ENCODE measurements around the gene PAPPA. TPM values are rescaled to one million over a fixed set of nuclear protein-coding genes. Genes with fewer than 3 reads are reported as not detected.

PAPPA gene
- total and polyA plus RNA-seq, 3 experiments from 2014 or later = not detected

- Mint-ChIP-seq H3K36me3 (peaks cover 28 to 49% (median 36%) of the 10 kb centered on the region in 3 donors), H3K4me3 (no peak overlapping the region), H3K27ac (no peak overlapping the region), H3K4me1 (no peaks in the 10 kb centered on the region), H3K27me3 (no peaks in the 10 kb centered on the region), H3K9me3 (peaks cover 0 to 6% (median 0%) of the 10 kb centered on the region in 5 donors)
- H3K27me3 ChIP-seq (ENCODE audit: insufficient read depth, low read length, poor library complexity, severe bottlenecking) = no peaks in the 10 kb centered on the region
- no peak overlapping the region for H3K27ac ChIP-seq (ENCODE audit: low read depth, low read length)
- H3K36me3 ChIP-seq (ENCODE audit: insufficient read depth, low read length) = no peaks in the 10 kb centered on the region
- ChIA-PET POLR2A (no interaction called here), CTCF (no interaction called here)
- no peak for DNase-seq
- H3K9me3 ChIP-seq (ENCODE audit: low read length) = no peaks in the 10 kb centered on the region
- H3K4me3 ChIP-seq (ENCODE audit: low read length) = no peak overlapping the region
- no peaks in the 10 kb centered on the region for H3K4me1 ChIP-seq (ENCODE audit: insufficient read depth, low read length)
Observed at GRCh38 chr9:116436121-116436520, 282.5 kb downstream of the PAPPA start.

DNA sequence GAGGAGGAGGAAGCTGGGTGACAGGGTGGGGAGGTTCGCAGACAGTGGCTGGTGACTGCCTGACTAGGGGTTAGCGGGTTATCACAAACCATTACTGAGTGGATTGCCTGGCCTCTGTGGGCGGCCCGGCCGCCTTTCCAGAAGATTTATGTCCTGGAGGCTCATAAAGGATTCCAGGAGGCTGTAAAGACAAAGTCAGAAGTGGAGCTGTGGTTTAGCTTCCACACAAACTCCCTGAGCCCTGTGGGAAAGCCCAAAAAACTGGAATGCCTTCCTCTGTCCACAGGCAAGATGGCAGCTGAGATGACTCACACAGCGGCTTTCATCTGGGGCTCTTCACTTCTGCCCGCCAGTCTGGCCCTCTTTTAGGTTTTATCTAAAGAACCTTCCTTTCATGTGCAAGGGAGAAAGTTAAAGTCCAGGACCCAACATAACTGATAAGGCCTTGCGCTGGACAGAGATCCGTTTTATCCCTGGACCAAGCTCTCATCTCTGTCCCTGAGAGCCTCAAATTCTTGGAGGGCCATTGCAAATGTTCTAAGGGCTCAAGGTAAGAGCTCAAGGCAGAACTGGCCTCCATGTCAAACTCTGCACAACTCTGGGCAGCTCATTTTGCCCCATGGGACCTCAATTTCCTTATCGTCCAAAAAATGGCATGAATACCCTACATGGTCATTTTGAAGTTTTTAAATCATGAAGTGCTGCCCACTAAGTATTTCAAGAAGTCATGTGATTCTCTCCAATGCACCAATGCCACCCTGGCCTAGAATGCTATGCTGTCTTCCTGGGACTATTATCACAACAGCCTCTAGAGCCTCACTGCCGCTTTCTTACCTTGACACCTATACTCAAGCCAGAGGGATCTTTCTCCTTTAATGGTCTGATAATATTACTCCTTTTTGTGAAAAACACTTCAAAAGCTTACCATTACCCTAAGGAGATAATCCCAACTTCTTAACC lies 284.1 kb downstream of the PAPPA start:
- H3K27me3 Mint-ChIP-seq = no peaks in the 10 kb centered on the region
- Histone ChIP-seq H3K27me3 (ENCODE audit: insufficient read depth, low read length, poor library complexity, severe bottlenecking) (no peaks in the 10 kb centered on the region), H3K4me3 (ENCODE audit: low read length) (no peak overlapping the region), H3K9me3 (ENCODE audit: low read length) (no peaks in the 10 kb centered on the region), H3K36me3 (ENCODE audit: insufficient read depth, low read length) (no peaks in the 10 kb centered on the region), H3K27ac (ENCODE audit: low read depth, low read length) (peak overlapping the region; percentile 10), H3K4me1 (ENCODE audit: insufficient read depth, low read length) (no peaks in the 10 kb centered on the region)
- CTCF ChIA-PET = no interaction called here
- H3K9me3 Mint-ChIP-seq = peaks cover 0 to 6% (median 0%) of the 10 kb centered on the region in 5 donors
- H3K4me1 Mint-ChIP-seq = no peaks in the 10 kb centered on the region
- H3K36me3 Mint-ChIP-seq = peaks cover 35 to 59% (median 47%) of the 10 kb centered on the region in 3 donors
- no peak for DNase-seq
- POLR2A ChIA-PET = no interaction called here
- no peak overlapping the region for H3K4me3 Mint-ChIP-seq
- no peak overlapping the region for H3K27ac Mint-ChIP-seq

GRCh38 chr9:116442528-116442927 lies 288.9 kb downstream of the PAPPA start:
- H3K4me1 Mint-ChIP-seq = no peaks in the 10 kb centered on the region
- no peak overlapping the region for H3K27ac ChIP-seq (ENCODE audit: low read depth, low read length)
- no peaks in the 10 kb centered on the region for H3K36me3 ChIP-seq (ENCODE audit: insufficient read depth, low read length)
- no peak overlapping the region for H3K4me3 ChIP-seq (ENCODE audit: low read length)
- no peak overlapping the region for H3K27ac Mint-ChIP-seq
- H3K4me1 ChIP-seq (ENCODE audit: insufficient read depth, low read length) = no peaks in the 10 kb centered on the region
- CTCF ChIA-PET = no interaction called here
- no peaks in the 10 kb centered on the region for H3K27me3 Mint-ChIP-seq
- peaks cover 0 to 4% (median 0%) of the 10 kb centered on the region in 5 donors for H3K9me3 Mint-ChIP-seq
- no peaks in the 10 kb centered on the region for H3K9me3 ChIP-seq (ENCODE audit: low read length)
- no peak overlapping the region for H3K4me3 Mint-ChIP-seq
- DNase-seq = no peak
- H3K27me3 ChIP-seq (ENCODE audit: insufficient read depth, low read length, poor library complexity, severe bottlenecking) = no peaks in the 10 kb centered on the region
- H3K36me3 Mint-ChIP-seq = peaks cover 35 to 44% (median 41%) of the 10 kb centered on the region in 3 donors
- POLR2A ChIA-PET = no interaction called here

- no peak overlapping the region for H3K27ac ChIP-seq (ENCODE audit: low read depth, low read length)
- no peaks in the 10 kb centered on the region for H3K27me3 Mint-ChIP-seq
- CTCF ChIA-PET = no interaction called here
- peaks cover 0 to 8% (median 4%) of the 10 kb centered on the region in 3 donors for H3K36me3 Mint-ChIP-seq
- H3K36me3 ChIP-seq (ENCODE audit: insufficient read depth, low read length) = no peaks in the 10 kb centered on the region
- no peak overlapping the region for H3K4me3 Mint-ChIP-seq
- H3K4me3 ChIP-seq (ENCODE audit: low read length) = no peak overlapping the region
- H3K9me3 ChIP-seq (ENCODE audit: low read length) = no peaks in the 10 kb centered on the region
- H3K27ac Mint-ChIP-seq = no peak overlapping the region
- POLR2A ChIA-PET = no interaction called here
- no peaks in the 10 kb centered on the region for H3K4me1 Mint-ChIP-seq
- H3K9me3 Mint-ChIP-seq = no peaks in the 10 kb centered on the region
- H3K27me3 ChIP-seq (ENCODE audit: insufficient read depth, low read length, poor library complexity, severe bottlenecking) = no peaks in the 10 kb centered on the region
- no peak for DNase-seq
- H3K4me1 ChIP-seq (ENCODE audit: insufficient read depth, low read length) = no peaks in the 10 kb centered on the region
Observed at GRCh38 chr9:116447934-116448333, 294.3 kb downstream of the PAPPA start.

GRCh38 chr9:116448431-116448830 lies 294.8 kb downstream of the PAPPA start:
- H3K9me3 ChIP-seq (ENCODE audit: low read length) = no peaks in the 10 kb centered on the region
- H3K4me3 ChIP-seq (ENCODE audit: low read length) = no peak overlapping the region
- DNase-seq = no peak
- Mint-ChIP-seq H3K27me3 (no peaks in the 10 kb centered on the region), H3K27ac (no peak overlapping the region), H3K9me3 (no peaks in the 10 kb centered on the region), H3K4me1 (no peaks in the 10 kb centered on the region), H3K36me3 (peaks cover 0 to 8% (median 4%) of the 10 kb centered on the region in 3 donors), H3K4me3 (no peak overlapping the region)
- CTCF ChIA-PET = no interaction called here
- no peaks in the 10 kb centered on the region for H3K36me3 ChIP-seq (ENCODE audit: insufficient read depth, low read length)
- H3K4me1 ChIP-seq (ENCODE audit: insufficient read depth, low read length) = no peaks in the 10 kb centered on the region
- H3K27ac ChIP-seq (ENCODE audit: low read depth, low read length) = no peak overlapping the region
- H3K27me3 ChIP-seq (ENCODE audit: insufficient read depth, low read length, poor library complexity, severe bottlenecking) = no peaks in the 10 kb centered on the region
- POLR2A ChIA-PET = no interaction called here

GRCh38 chr9:116449949-116450348 lies 296.4 kb downstream of the PAPPA start:
- Mint-ChIP-seq H3K36me3 (peaks cover 2 to 17% (median 7%) of the 10 kb centered on the region in 3 donors), H3K9me3 (peaks cover 0 to 8% (median 3%) of the 10 kb centered on the region in 5 donors), H3K4me3 (no peak overlapping the region), H3K27me3 (no peaks in the 10 kb centered on the region), H3K27ac (no peak overlapping the region), H3K4me1 (no peaks in the 10 kb centered on the region)
- Histone ChIP-seq H3K4me1 (ENCODE audit: insufficient read depth, low read length) (no peaks in the 10 kb centered on the region), H3K9me3 (ENCODE audit: low read length) (no peaks in the 10 kb centered on the region), H3K27ac (ENCODE audit: low read depth, low read length) (no peak overlapping the region), H3K36me3 (ENCODE audit: insufficient read depth, low read length) (no peaks in the 10 kb centered on the region), H3K4me3 (ENCODE audit: low read length) (no peak overlapping the region), H3K27me3 (ENCODE audit: insufficient read depth, low read length, poor library complexity, severe bottlenecking) (no peaks in the 10 kb centered on the region)
- ChIA-PET CTCF (no interaction called here), POLR2A (no interaction called here)
- DNase-seq = no peak

DNA sequence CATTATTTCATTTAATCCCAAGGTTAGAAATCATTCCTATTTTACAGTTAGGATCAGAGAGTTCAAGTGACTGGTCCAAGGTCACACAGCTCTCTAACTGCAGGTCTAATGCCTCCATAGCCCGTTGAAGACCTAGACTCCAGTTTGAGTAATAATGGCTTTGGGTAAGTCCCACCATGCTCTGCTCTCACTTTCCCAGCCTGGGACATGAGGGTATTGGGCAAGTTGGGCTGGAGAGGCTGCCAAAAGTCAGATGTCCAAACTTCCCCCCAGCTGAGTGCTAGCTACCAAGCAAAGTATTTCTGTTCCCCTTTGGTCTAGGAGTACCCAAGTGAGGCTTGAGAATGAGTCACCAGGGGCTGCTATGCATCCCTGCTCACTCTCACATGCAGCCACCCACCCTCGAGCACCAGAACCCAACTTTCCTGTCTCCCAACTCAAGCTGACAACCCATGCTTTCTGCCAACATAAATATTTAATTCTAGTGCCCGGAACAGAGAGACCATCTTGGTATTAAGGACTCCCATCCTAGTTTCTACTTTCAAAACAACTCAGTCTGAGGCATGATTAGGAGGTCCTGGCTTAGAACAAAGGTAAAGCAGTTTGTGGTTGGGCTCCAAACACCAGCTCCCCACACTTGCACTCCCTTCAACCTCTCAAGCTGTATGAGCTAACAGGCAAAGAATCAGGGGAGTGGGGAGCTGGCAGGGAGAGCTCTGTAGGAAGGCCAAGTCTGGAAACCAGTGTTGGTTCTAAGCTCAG lies 297.0 kb downstream of the PAPPA start:
- Mint-ChIP-seq H3K27me3 (no peaks in the 10 kb centered on the region), H3K9me3 (peaks cover 0 to 8% (median 3%) of the 10 kb centered on the region in 5 donors), H3K27ac (no peak overlapping the region), H3K4me1 (no peaks in the 10 kb centered on the region), H3K36me3 (peaks cover 2 to 17% (median 7%) of the 10 kb centered on the region in 3 donors), H3K4me3 (no peak overlapping the region)
- H3K27ac ChIP-seq (ENCODE audit: low read depth, low read length) = no peak overlapping the region
- DNase-seq = no peak
- no peaks in the 10 kb centered on the region for H3K4me1 ChIP-seq (ENCODE audit: insufficient read depth, low read length)
- H3K4me3 ChIP-seq (ENCODE audit: low read length) = no peak overlapping the region
- ChIA-PET CTCF (no interaction called here), POLR2A (no interaction called here)
- no peaks in the 10 kb centered on the region for H3K9me3 ChIP-seq (ENCODE audit: low read length)
- H3K27me3 ChIP-seq (ENCODE audit: insufficient read depth, low read length, poor library complexity, severe bottlenecking) = no peaks in the 10 kb centered on the region
- no peaks in the 10 kb centered on the region for H3K36me3 ChIP-seq (ENCODE audit: insufficient read depth, low read length)

DNA sequence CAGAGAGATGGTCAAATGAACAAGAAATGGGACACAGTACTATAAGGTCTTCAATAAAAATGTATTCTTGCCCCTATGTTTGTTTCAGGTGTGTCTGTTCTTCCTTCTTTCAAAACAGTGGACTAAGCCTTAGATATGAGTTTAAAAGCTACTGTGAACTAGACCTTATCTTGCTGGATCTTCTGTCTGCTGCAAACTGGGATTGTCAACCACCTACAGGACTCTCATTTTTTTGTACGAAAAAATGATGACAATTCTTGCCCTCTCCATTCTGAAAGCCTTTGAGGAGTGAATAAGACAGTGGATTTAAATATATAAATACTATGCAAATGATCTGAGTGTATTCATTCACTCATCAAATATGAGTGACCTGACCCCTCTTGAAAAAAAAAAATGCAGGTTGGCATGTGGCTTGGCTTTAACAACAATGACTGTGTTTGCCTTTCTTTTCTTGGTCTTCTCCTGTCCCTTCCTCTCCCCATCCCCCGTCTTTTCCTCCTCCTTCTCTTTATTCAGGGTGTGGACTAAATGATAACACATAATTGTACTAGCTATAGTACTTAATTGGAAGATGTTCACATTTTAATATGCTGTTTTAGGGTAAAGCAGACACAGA lies 298.0 kb downstream of the PAPPA start:
- H3K9me3 ChIP-seq (ENCODE audit: low read length) = no peaks in the 10 kb centered on the region
- H3K36me3 ChIP-seq (ENCODE audit: insufficient read depth, low read length) = no peaks in the 10 kb centered on the region
- no peaks in the 10 kb centered on the region for H3K27me3 ChIP-seq (ENCODE audit: insufficient read depth, low read length, poor library complexity, severe bottlenecking)
- H3K4me1 Mint-ChIP-seq = no peaks in the 10 kb centered on the region
- CTCF ChIA-PET = no interaction called here
- H3K4me1 ChIP-seq (ENCODE audit: insufficient read depth, low read length) = no peaks in the 10 kb centered on the region
- H3K4me3 Mint-ChIP-seq = no peak overlapping the region
- no peak overlapping the region for H3K27ac Mint-ChIP-seq
- DNase-seq = no peak
- no peaks in the 10 kb centered on the region for H3K27me3 Mint-ChIP-seq
- H3K36me3 Mint-ChIP-seq = peaks cover 2 to 25% (median 7%) of the 10 kb centered on the region in 3 donors
- no peak overlapping the region for H3K4me3 ChIP-seq (ENCODE audit: low read length)
- POLR2A ChIA-PET = no interaction called here
- no peak overlapping the region for H3K27ac ChIP-seq (ENCODE audit: low read depth, low read length)
- peaks cover 9 to 16% (median 10%) of the 10 kb centered on the region in 5 donors for H3K9me3 Mint-ChIP-seq
